Endothelial cell of umbilical vein (primary cell): ENCODE data around the gene INHA. TPM values are rescaled to one million over a fixed set of nuclear protein-coding genes. Genes with fewer than 3 reads are reported as not detected.

ENCODE experiments used
- BruUV-seq: library from RNA; stranded (reverse); fragments of 400-500 nt; replicated peaks from 2 replicates; lab custom pipeline; 2021; lab: Mats Ljungman, UMichigan
- CTCF ChIA-PET: fragments of 300-600, 350-600 bp; sonication (Branson Sonifier 250); formaldehyde crosslinking; loops from one replicate; lab custom pipeline; 2021; ENCODE audit warnings: antibody characterized with exemption, inconsistent platforms; lab: Charles Lee
- POLR2A ChIA-PET: fragments of 300-600, 350-600 bp; sonication (Branson Sonifier 250); formaldehyde crosslinking; loops from one replicate; lab custom pipeline; 2021; ENCODE audit warnings: antibody characterized with exemption, inconsistent platforms; lab: Charles Lee
- DNase-seq: peaks from one replicate; pipeline ENCODE4 v3.0.0-alpha.2; 2011; ENCODE audit warnings: low read depth, low spot score
- FAIRE-seq: peaks from 2 replicates; lab custom pipeline; 2011; peaks lifted over from hg19 to GRCh38; lab: Jason Lieb, UNC
- H2AFZ ChIP-seq: 2 replicates; pipeline ENCODE4 v1.6.0; 2012; ENCODE audit warnings: low read depth, low read length, control low read depth, inconsistent platforms
- H3K27ac ChIP-seq: 2 replicates; pipeline ENCODE4 v1.5.1; 2011; ENCODE audit warnings: low read depth, mild to moderate bottlenecking, control low read depth, low read length, moderate library complexity; ENCODE audit not compliant: insufficient read depth
- H3K27me3 ChIP-seq, 2 experiments: 2 replicates each; pipeline versions ENCODE4 v1.6.0 to v1.6.1; 2011; ENCODE audit warnings: low read length in 2 of 2, mixed read lengths in 1 of 2; ENCODE audit not compliant: control insufficient read depth in 2 of 2, insufficient read depth in 2 of 2
- H3K36me3 ChIP-seq, 2 experiments: 2 replicates in 1 of 2; 3 replicates in 1 of 2; pipeline ENCODE4 v1.5.1; 2011; ENCODE audit warnings: low read length in 2 of 2, mild to moderate bottlenecking in 1 of 2, moderate library complexity in 1 of 2; ENCODE audit not compliant: control insufficient read depth in 2 of 2, insufficient read depth in 2 of 2; ENCODE audit errors: extremely low read depth in 1 of 2
- H3K4me1 ChIP-seq: 3 replicates; pipeline ENCODE4 v1.5.1; 2011; ENCODE audit warnings: mild to moderate bottlenecking, low read length; ENCODE audit not compliant: control insufficient read depth, insufficient read depth; ENCODE audit errors: extremely low read depth
- H3K4me2 ChIP-seq: 2 replicates; pipeline ENCODE4 v1.6.1; 2011; ENCODE audit warnings: low read length, control low read depth, mixed read lengths; ENCODE audit not compliant: insufficient read depth
- H3K4me3 ChIP-seq, 3 experiments: fragments of 200-600 bp in 1 of 3; sonication (generic), shearing (Covaris generic) in 1 of 3; replicated peaks in 1 of 3; 2 replicates each; pipeline ENCODE4 v1.5.1; 2011 to 2016; ENCODE audit warnings: control low read depth in 3 of 3, low read length in 3 of 3, mild to moderate bottlenecking in 2 of 3, inconsistent platforms in 1 of 3, low read depth in 1 of 3, moderate library complexity in 1 of 3; ENCODE audit not compliant: insufficient read depth in 1 of 3
- H3K79me2 ChIP-seq: 2 replicates; pipeline ENCODE4 v1.6.0; 2012; ENCODE audit warnings: low read length, inconsistent platforms; ENCODE audit not compliant: control insufficient read depth, insufficient read depth
- H3K9ac ChIP-seq: replicated peaks from 2 replicates; pipeline ENCODE3; 2011; ENCODE audit warnings: low read length, control low read depth; ENCODE audit not compliant: insufficient read depth; ENCODE audit errors: extremely low read depth
- H3K9me1 ChIP-seq: replicated peaks from 3 replicates; pipeline ENCODE4 v1.6.0; 2011; ENCODE audit warnings: mild to moderate bottlenecking, low read length; ENCODE audit not compliant: control insufficient read depth, insufficient read depth; ENCODE audit errors: extremely low read depth
- H3K9me3 ChIP-seq: replicated peaks from 2 replicates; pipeline ENCODE4 v1.5.1; 2012; ENCODE audit warnings: low read length, inconsistent platforms; ENCODE audit not compliant: control insufficient read depth, insufficient read depth
- H4K20me1 ChIP-seq: replicated peaks from 2 replicates; pipeline ENCODE3; 2011; ENCODE audit warnings: mild to moderate bottlenecking, low read length; ENCODE audit not compliant: control insufficient read depth, insufficient read depth; ENCODE audit errors: extremely low read depth
- EZH2 ChIP-seq: IDR thresholded peaks from 2 replicates; pipeline ENCODE4 v1.6.1; 2012; ENCODE audit warnings: borderline replicate concordance, low read depth, mild to moderate bottlenecking, moderate library complexity, low read length, inconsistent platforms; ENCODE audit not compliant: severe bottlenecking
- FOS ChIP-seq: IDR thresholded peaks from 2 replicates; pipeline ENCODE4 v1.6.1; 2011; ENCODE audit warnings: mild to moderate bottlenecking, low read length, moderate library complexity, borderline replicate concordance; ENCODE audit not compliant: insufficient read depth
- GATA2 ChIP-seq: IDR thresholded peaks from 2 replicates; pipeline ENCODE4 v1.7.0; 2011; ENCODE audit warnings: low read depth, mild to moderate bottlenecking, moderate library complexity, mixed read lengths, low read length; ENCODE audit not compliant: insufficient read length, insufficient read depth
- JUN ChIP-seq: IDR thresholded peaks from 2 replicates; pipeline ENCODE4 v1.6.1; 2011; ENCODE audit warnings: borderline replicate concordance, low read depth; ENCODE audit not compliant: insufficient read length, insufficient read depth
- MYC ChIP-seq: IDR thresholded peaks from one replicate; pipeline ENCODE4 v1.6.1; 2011; ENCODE audit warnings: mild to moderate bottlenecking, low read depth, low read length
- POLR2A ChIP-seq: IDR thresholded peaks from 2 replicates; pipeline ENCODE4 v1.6.1; 2012; ENCODE audit warnings: low read depth, mild to moderate bottlenecking, control low read depth, low read length
- POLR2AphosphoS5 ChIP-seq: IDR thresholded peaks from 2 replicates; pipeline ENCODE4 v1.6.1; 2012; ENCODE audit warnings: low read depth, mild to moderate bottlenecking, control low read depth, low read length, moderate library complexity; ENCODE audit not compliant: insufficient read depth
- dilution Hi-C: fragments of 300-500 bp; cut with MboI; formaldehyde crosslinking; loops from one replicate; pipeline ENCODE4 v1.15.0; 2019; ENCODE audit warnings: low sequenced_read_pairs; ENCODE audit not compliant: extremely low pct_ligation_motif_present
- intact Hi-C: fragments of 100-400 bp; cut with micrococcal nuclease; formaldehyde crosslinking; loops from one replicate; pipeline ENCODE4 v1.10.0; 2022
- polyA plus RNA-seq, 4 experiments: library from polyadenylated mRNA; depleted of rRNA in 3 of 4; stranded (reverse) in 3 of 4; unstranded in 1 of 4; fragments of >200 nt; gene quantifications; 2 replicates each; pipeline versions ENCODE4 v1.2.1 to v1.2.3, GENCODE V29; 2011 to 2012; ENCODE audit warnings: missing spikeins in 1 of 4
- total RNA-seq: library from RNA; stranded (reverse); gene quantifications from 2 replicates; pipeline ENCODE4 v1.2.3, GENCODE V29; 2021
- TF ChIP-seq, protein P1 (sequence below), 2 donors: IDR thresholded peaks; 1 replicate in 1 of 2; 2 replicates in 1 of 2; pipeline ENCODE4 v1.5.1; 2011; ENCODE audit warnings: low read length in 2 of 2, mild to moderate bottlenecking in 2 of 2, moderate library complexity in 2 of 2, control low read depth in 1 of 2, inconsistent platforms in 1 of 2, low read depth in 1 of 2; ENCODE audit not compliant: insufficient read depth in 1 of 2; ENCODE audit errors: extremely low read depth in 1 of 2
- TF ChIP-seq, protein P2 (sequence below): IDR thresholded peaks from 2 replicates; pipeline ENCODE4 v1.6.1; 2011; ENCODE audit not compliant: insufficient read depth, insufficient read length

Gene INHA
- total and polyA plus RNA-seq, 2 donors (not counting 3 experiments of a cell fraction or from before 2014, with no cell fraction given): 0.06 TPM; not detected in 1

- Histone ChIP-seq H3K36me3 (no peaks in the 10 kb centered on the region), H3K79me2 (no peaks in the 10 kb centered on the region), H2AFZ (no peak overlapping the region), H3K9ac (no peak overlapping the region), H3K9me3 (no peaks in the 10 kb centered on the region), H3K9me1 (no peaks in the 10 kb centered on the region), H4K20me1 (no peaks in the 10 kb centered on the region), H3K27ac (no peak overlapping the region), H3K4me1 (no peaks in the 10 kb centered on the region), H3K4me3 (no peak overlapping the region), H3K27me3 (peaks cover 30 to 31% of the 10 kb centered on the region in 2 experiments), H3K4me2 (no peak overlapping the region)
- intact Hi-C loops (no loop called here), dilution Hi-C loops (no loop called here)
- POLR2A ChIA-PET: no interaction called here
- FAIRE-seq (no peak), DNase-seq (no peak)
- CTCF ChIA-PET: interaction anchor here (1.0 to 2.9 kb wide), 4 partner anchors 8 to 53 kb away, joined by 4 to 14 read pairs (median 4); a partner anchor contains a TSS
- BruUV-seq: no TSS peak
- TF ChIP-seq, protein P1, sequence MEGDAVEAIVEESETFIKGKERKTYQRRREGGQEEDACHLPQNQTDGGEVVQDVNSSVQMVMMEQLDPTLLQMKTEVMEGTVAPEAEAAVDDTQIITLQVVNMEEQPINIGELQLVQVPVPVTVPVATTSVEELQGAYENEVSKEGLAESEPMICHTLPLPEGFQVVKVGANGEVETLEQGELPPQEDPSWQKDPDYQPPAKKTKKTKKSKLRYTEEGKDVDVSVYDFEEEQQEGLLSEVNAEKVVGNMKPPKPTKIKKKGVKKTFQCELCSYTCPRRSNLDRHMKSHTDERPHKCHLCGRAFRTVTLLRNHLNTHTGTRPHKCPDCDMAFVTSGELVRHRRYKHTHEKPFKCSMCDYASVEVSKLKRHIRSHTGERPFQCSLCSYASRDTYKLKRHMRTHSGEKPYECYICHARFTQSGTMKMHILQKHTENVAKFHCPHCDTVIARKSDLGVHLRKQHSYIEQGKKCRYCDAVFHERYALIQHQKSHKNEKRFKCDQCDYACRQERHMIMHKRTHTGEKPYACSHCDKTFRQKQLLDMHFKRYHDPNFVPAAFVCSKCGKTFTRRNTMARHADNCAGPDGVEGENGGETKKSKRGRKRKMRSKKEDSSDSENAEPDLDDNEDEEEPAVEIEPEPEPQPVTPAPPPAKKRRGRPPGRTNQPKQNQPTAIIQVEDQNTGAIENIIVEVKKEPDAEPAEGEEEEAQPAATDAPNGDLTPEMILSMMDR (IDR thresholded peaks at IDR 0.05; ENCODE audit: extremely low read depth in 1 of 2, insufficient read depth in 1 of 2, low read depth in 1 of 2, low read length in 2 of 2): no peak
- no peak for TF ChIP-seq POLR2A
- no peak for TF ChIP-seq POLR2AphosphoS5
- no peak for TF ChIP-seq FOS
- TF ChIP-seq, protein P2, sequence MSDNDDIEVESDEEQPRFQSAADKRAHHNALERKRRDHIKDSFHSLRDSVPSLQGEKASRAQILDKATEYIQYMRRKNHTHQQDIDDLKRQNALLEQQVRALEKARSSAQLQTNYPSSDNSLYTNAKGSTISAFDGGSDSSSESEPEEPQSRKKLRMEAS: no peak
Measured at GRCh38 chr2:219548990-219549389, 23.1 kb upstream of the INHA start.

DNA sequence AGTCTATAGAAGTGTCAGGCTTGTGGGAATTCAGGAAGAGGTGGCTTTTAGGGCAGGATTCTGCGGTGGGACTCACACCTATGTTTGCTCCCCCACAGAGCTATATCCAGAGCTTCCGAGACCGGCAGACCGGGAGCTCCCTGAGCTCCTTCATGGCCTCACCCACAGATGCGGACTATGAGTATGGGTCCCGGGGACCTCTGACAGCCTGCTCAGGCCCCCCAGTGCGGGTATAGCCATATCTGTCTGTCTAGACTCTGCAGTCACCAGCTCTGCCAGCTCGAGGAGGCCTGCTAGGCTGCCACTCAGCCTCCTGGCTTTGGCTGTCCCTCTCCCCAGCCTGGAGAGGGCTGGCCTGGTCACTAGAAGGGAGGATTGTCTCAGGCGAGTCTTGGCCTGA, 22.5 kb upstream of the INHA start:
- intact Hi-C loops (no loop called here), dilution Hi-C loops (no loop called here)
- no peak overlapping the region for H3K9ac ChIP-seq
- ChIA-PET CTCF (interaction anchor here (1.0 to 2.9 kb wide), 4 partner anchors 9 to 54 kb away, joined by 4 to 14 read pairs (median 4); a partner anchor contains a TSS), POLR2A (no interaction called here)
- no peaks in the 10 kb centered on the region for H3K4me1 ChIP-seq
- no peak overlapping the region for H3K4me3 ChIP-seq
- no peaks in the 10 kb centered on the region for H3K9me3 ChIP-seq
- peaks cover 28 to 29% of the 10 kb centered on the region in 2 experiments for H3K27me3 ChIP-seq
- no peaks in the 10 kb centered on the region for H4K20me1 ChIP-seq
- BruUV-seq: no TSS peak
- no peaks in the 10 kb centered on the region for H3K36me3 ChIP-seq
- no peak overlapping the region for H3K27ac ChIP-seq
- TF ChIP-seq EZH2 (no peak), POLR2AphosphoS5 (no peak), JUN (no peak), GATA2 (no peak), MYC (no peak), POLR2A (no peak), FOS (no peak)
- TF ChIP-seq, protein P1 (IDR thresholded peaks at IDR 0.05; ENCODE audit: extremely low read depth in 1 of 2, insufficient read depth in 1 of 2, low read depth in 1 of 2, low read length in 2 of 2): no peak
- TF ChIP-seq, protein P2: no peak
- no peak overlapping the region for H2AFZ ChIP-seq
- H3K79me2 ChIP-seq: no peaks in the 10 kb centered on the region
- FAIRE-seq (no peak), DNase-seq (no peak)
- H3K4me2 ChIP-seq: no peak overlapping the region
- no peaks in the 10 kb centered on the region for H3K9me1 ChIP-seq
